ENCODE results near the gene SH3RF3.

The SH3RF3 gene

DNA sequence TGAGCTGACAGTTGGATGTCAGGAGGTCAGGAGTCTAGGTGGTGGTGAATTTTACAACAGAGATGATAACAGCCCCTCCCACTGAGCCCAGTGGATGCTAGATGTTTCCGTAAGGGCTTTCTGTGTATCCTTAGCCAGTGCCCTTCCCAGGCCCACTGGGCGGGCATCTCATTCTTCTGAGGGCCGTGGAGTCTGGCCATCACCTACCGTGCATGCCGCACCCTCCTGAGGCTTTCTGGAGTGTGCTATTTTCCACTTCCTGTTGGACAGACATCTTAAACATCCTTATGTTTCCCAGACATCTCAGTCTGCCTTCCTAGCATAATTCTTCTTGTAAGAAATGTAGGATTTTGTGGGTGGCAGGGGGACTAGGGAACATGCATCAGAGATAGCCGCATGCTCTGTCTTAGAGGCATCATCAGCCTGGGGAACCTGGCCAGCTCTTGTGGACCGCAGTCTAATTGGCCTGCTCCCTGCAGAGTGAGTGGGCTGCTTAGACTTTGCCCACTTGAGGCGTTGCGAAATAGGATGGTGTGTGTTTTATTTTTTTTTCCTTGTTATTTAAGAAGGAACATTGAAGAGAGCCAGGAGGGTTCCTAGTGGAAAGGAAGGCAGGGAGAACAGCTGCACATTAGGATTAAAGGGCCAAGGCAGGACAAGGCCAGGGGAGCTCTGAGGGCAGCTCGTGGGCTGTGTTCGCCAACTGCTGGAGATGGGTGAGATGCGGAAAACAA is 135.8 kb downstream of the SH3RF3 start:
- no peak for DNase-seq (ENCODE audit: low read depth)

DNA sequence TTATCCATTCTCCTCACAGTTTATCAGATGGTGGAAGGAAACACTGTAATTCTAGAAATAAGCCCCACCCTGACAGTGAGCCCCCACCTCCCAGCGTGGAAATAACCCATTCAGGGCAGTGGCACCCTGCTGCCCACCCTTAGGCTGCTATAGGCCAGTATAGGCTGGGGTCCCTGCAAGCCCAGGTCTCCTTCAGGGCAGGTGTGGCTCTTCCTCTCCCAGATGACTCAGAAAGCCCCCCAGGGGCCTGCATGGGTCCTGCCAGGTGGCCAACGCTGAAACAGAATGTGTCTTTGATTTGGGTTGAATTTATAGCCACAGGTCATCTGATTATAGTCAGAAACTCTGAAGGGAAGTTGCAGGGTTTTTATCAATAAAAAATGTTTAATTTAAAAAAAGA is 136.4 kb downstream of the SH3RF3 start:
- no peak for DNase-seq (ENCODE audit: low read depth)

DNA sequence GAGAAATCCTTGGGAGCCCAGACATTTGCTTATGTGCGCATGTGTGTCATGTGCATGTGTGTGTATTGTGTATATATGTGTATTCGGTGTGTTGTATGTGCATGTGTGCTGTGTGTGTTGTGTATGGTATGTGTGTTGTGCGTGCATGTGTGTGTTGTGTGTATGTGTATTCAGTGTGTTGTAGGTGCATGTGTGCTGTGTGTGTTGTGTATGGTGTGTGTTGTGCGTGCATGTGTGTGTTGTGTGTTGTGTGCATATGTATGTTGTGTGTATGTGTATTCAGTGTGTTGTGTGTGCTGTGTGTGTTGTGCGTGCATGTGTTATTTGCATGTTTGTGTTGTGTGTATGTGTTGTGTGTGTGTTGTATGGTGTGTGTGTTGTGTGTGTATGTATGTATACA is 136.9 kb downstream of the SH3RF3 start:
- no peak for DNase-seq (ENCODE audit: low read depth)

DNA sequence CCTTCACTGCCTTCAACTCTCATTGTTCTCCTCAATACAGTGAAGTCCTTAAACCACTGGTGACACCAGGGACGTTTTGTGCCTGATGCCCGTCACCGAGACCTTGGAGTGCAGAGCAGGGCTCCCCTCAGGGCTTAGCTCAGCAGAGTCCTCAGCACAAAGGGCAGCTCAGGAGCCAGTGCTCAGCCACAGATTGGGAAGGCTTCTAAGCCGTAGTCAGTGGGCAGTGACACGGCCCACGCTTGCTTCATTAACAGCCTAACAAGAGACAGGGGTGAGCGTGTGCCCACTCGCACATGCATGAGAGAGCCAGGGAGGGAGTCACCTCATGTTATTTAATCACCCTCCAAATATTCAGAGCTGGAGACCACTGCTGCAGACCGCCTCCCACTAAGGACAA is 137.5 kb downstream of the SH3RF3 start:
- DNase-seq (ENCODE audit: low read depth), result no peak

DNA sequence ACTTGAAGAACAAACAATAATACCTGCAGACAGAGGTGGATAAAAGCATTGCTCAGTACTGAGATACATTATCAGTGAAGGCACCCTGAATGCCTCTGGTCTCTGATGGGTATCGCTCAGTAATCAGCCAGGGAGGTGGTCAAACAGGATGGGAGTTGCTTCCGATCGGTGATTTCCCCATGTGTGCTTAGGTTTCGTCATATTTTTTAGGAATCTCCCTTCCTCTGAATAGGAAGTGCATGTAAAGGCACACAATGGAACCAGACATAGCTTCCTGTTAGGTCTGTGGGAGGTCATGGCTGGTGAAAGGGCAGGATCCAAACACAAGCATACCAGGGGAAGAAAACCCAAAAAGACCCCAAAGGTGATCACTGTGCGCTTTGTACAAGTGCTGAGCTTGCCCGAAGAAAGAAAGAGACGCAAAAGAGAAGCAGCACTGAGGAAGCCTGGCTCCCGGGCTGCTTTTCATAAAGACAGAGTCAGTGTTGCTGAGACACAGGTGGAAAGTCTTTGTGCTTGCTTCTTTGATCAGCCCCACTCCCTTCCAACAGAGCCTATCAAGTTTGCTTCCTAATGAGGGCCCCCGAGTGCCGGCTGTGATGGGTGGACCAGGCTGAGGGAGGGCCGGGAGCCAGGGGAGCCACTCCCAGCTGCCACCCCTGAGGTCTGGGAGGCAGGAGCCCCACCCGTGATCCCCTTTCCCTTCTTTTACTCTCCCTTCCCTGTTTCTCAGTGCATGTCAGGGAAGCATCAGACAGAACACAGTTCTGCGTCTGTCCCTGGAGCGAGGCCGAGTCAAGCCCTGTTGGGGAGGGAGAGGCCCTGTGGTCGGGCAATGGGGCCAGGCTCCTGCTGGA is 138.2 kb downstream of the SH3RF3 start:
- DNase-seq (ENCODE audit: low read depth), result no peak

DNA sequence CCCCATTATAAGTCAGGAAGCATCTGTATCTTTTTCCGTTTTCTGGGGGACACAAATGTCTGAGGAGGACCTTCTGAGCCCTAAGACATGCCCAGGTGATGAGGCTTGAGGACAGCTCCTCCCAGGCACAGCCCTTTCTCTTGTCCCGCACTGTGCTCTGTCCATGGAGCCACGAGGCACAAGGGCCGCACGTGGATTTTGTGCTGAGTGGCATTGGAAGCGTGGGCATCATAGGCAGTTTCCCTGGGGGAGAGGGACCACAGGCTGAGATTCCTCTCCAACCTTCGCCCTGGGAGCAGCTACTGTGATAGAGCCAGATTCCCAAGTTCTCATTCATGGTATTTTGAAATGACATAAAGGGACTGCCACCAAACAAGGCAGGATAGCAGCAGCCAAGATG is 139.9 kb downstream of the SH3RF3 start:
- no peak for DNase-seq (ENCODE audit: low read depth)

DNA sequence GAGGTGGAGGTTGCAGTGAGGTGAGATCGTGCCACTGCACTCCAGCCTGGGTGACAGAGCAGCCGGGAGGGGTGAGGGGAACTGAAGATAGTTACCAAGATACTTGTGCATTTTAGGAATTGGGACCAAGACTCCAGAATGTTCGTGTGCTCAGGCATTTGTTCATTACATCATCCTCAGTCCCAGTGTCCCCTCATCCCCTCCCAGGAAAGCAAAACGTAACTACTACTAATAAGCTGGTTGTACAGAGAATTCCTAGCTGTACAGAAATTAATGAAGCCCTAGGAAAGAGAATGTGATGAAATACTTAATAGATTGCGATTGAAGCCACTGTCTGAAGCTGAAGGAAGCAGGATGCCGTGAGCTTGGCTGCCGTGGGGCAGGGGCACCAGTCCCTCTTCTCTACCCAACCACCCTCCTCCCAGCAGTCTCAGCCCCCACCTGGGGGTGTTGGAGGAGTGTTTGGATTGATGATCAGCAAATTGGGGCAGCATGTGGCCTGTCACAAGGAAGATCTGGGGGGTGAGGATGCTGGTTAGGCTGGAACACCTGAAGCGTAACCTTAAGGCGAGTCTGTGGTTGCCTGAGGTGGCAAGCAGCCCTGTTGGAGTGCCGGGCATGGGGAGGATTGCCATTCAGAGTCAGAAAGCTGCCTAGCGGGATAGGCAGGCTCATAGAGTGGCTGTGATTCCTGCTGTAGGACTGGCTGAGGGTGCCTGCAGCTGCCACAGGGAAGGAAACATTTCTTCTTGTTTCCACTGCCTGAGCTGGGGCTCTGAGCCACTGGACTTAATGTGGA is 140.9 kb downstream of the SH3RF3 start:
- DNase-seq (ENCODE audit: low read depth), result no peak

DNA sequence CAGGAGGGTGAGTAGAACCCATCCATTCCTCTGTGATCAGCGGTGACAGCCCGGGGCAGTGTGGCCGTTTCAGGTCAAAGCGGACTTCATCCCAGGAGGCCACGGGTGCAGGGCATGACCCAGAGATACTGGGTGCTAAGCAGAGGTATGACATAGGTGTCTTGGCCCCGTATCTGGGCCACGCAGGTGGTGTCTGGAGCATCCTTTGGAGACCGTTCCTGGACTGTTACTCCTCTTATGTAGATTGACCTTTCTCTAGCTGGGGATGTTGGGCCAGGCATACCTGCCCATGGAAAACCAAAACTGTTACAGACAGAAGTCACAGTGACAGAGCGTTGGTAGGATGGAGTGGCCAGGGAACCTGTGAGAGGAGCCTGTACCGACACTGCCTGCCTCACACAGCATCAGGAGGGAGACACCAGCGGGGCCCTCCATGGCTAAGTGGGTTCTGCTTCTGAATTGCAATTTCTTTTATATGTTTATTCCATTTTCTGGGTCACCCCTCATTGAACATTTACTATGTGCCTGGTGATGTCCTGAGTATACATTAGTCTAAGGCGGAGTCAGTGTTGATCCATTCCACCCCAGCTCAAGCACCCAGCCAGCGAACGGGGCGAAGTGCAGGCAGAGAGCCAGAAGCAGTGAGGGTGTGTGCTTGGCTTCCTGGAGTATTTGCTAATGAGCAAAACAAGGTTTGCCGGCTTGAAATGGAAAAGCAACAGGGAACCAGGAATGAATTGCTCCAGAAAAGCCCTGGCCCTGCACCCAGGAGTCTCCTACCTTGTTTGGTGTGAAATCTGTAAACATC is 141.7 kb downstream of the SH3RF3 start:
- DNase-seq (ENCODE audit: low read depth), result no peak

DNA sequence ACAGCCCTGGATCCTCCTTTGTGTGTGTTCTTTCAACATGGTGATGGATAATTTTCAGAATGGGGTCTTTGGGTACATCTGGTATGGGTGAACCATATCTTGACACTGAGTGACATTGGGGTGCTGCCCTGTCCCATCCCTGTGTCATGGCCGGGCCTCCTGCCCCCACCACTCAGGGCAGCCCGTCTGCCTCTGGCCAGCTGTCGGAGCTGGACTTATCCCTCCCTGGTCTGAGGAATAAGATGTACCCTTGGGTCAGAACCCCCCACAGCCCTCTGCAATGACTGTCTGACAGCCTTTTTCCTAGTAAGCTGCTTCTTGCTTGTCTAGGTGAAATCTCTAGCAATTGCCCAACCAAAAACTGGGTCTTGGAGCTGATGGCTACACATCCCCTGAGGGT is 142.9 kb downstream of the SH3RF3 start:
- DNase-seq (ENCODE audit: low read depth), result no peak

DNA sequence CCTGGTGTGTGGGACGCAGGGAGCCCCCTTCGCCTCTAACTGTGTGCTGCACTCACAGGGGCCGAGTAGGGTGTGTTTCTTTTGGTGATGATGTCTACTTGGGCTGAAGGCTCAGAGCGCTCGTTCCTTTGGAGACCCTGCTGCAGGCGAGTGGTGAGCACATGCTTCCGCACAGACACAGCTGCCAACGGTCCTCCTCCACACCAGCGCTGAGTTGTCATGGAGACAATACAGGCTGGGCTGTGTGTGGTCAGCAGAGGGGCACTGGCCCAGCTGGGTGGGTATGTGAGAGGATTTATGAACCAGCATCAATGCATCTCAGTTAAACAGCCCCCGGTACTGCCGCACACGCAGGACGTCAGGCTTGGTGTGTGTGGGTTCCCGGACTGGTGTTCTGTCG is 143.5 kb downstream of the SH3RF3 start:
- DNase-seq (ENCODE audit: low read depth), result no peak

DNA sequence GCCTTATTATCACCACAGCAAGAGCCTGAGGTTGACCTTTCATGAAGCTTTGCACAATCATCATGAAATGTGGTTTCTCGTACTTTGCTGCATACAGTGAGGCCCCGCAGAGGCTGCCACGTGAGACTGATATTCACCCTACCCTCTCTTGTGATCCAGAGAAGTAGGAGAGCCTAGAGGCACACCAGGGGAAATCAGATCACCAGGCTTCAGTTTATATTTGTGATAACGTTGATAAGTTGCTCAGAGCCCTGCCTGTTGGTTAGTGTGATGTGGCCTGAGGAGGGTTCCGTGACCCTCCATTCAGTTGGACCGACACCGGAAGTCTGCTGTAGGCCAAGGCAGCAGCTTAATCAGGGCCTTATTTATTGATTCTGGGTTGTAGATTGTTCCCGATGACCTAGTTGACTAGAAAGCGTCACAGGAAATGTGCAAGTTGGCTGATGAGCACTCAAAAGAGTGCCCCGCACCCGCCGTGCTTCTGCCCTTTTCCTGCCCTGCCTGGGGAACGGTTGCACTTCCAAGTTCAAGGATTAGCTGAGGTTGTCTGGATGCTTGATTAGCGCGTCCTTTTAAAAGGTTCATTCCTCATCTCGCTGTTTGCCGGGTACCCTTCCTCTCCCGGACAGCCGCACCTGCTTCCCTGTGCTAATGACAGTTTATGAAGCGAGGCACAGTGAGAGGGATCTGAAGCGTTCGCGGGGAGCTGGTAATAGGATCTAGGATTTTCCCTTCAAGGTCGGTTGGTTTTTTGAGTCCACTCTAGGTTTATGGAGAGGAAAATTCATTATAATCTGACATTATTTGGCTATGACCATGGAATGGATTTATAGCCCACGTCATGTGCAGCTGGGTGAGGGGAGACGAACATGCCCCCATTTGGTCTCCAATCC is 146.4 kb downstream of the SH3RF3 start:
- no peak for DNase-seq (ENCODE audit: low read depth)

DNA sequence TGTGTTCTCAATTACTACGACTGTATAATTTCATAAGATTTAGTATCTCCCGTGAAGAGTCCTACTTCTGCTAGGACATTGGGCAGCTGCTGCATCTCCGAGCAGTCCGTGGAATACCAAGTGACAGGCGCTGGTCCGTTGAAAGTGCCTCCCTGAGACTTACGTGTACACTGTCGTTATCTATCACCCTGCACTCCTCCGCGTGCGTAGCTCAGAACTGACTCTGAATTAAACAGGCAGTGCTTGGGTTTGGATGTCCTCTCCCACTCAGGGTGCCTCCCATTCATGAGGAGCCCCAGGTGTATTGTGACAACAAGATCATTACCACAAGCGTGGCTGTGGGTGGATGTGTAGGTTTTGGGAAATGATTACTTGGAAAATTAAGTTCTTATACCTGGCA is 148.4 kb downstream of the SH3RF3 start:
- DNase-seq (ENCODE audit: low read depth), result no peak

DNA sequence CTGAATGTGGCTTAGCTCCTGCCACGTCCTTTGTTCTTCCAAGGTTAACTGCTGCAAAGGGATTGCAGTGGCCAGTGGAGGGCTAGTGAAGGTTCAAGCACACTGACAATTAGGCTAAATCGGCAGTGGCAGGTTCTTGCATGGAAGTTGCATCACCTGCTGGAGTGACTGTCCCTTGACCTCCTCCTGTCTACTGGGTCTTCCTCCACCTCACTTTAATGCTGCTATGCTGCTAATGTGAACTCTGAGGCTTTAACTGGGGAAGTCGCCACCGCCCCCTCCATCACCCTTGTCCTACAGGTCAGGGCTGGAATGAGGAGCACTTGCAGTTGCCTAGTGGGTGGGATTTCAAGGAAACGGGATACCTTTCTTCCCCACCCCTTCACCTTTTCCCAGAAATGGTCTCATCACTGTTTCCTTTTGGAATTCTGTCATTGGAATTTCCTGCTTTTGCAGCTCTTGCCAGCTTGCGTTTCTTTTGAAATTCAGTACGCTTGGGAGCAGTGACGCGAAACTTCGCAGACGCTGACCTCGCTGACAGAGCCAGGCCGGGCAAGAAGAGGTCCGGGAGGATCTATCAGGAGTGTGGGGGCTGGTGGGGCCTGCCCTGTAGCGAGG is 150.3 kb downstream of the SH3RF3 start:
- no peak for DNase-seq (ENCODE audit: low read depth)

DNA sequence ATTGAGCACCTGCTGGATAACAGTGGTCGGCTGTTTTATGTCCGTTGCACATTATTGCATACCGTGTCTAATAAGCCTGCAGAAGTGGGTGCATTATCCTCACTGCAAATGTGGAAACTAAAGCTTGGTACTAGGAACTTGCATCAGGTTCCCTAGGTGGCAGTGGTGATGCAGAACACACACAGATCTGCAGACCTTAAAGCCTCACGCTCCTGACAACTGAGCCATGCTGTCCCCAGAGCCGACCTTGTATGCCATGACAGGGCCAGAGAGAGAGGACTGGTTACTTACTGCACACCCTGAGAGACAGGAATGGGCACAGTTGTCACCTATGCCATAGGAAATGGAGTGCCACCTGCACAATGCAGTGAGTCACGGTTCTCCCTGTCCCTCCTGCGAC is 151.8 kb downstream of the SH3RF3 start:
- no peak for DNase-seq (ENCODE audit: low read depth)

DNA sequence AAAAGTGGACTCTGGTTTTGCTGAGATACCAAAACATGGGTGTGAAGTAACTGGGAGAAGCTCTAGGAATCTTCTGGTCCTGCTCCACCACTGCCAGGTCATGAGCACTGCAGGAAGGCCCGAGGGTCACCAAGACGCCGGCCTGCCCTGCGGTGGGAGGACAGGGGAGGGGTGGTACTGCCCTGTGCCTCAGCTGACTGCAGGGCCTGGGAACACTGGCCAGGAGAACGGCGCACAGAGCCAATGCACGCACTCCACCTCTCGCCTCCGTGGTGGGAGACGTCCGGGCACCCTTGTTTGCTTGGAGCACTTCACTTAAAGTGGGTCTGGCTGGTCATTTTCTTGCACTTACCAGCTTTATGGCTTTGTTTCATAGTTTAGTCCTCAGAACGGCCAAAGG is 153.4 kb downstream of the SH3RF3 start:
- no peak for DNase-seq (ENCODE audit: low read depth)

DNA sequence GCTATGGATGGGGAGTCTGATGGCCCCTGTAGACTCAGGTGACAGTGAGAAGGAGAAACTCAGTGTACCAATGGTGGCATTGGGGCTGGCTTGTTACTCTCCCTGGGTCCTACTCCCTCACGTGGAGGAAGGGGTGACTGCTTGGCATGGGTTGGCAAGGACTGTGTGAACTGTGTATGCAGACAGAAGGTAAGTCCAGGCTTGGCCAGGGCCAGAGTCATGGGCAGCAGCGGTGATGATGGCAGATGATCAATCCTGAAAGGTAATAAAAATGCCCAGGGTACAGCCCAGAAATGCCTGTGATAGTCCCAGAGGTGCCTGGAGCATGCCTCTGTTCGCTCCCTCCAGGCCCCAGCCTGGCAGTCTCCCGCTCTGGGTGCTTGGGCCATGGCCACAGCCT is 153.9 kb downstream of the SH3RF3 start:
- no peak for DNase-seq (ENCODE audit: low read depth)

DNA sequence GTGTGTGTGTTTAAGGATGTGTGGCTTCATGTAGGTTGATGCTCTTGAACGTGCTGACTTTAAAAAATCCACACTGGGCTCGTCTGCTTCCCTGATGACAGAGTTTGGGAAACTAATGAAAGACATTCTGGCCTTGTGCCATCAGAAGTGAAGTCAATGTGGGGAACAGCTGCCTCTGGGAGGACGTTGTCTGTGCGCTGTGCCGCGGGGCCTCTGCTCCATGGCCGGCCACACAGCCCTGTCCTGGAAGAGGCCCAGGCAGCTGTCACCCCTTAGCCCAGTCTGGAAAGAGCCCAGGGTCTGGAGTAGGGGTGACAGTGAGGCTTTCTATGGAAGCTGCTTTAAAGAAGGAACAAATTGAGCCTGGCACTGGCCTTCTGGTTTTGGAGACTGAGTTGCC is 155.8 kb downstream of the SH3RF3 start:
- DNase-seq (ENCODE audit: low read depth), result no peak

DNA sequence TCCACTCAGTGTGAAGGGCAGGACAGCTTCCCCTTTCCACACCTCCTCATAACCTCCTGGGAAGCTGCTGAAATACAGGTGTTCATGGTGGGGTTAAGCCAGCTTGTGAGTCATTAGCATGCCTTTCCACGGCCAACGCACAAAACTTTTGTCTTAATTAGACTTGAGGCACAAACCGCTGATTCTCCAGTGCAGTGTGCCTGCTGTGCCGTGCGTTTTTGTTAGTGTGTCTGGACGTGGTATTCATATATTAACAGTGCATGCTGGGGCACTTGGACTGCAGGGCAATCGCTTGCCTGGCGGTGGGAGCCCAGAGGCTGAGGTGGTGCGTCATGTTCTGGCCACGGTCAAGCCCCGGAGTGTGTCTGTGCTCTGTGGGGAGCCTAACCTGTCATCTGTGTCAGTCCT is 156.2 kb downstream of the SH3RF3 start:
- no peak for DNase-seq (ENCODE audit: low read depth)

DNA sequence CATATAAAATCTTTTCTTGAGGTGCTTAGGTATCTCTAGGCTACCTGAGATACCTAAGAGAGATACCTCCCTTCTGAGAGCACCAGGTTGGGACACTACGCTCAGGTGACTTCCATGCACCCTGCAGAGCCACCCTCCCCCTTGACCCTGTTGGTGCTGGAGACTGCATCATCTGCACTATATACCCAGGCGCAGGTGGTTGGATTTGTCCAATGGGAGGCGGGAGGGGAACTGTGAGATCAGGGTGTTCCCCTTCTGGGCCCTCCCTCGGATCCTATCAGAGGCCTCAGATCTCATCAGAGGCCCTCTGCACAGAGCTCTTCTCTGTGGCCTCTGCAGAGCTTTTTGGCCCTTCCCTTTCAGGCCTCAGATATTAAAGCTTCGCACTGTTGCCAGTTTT is 158.4 kb downstream of the SH3RF3 start:
- no peak for DNase-seq (ENCODE audit: low read depth)

DNA sequence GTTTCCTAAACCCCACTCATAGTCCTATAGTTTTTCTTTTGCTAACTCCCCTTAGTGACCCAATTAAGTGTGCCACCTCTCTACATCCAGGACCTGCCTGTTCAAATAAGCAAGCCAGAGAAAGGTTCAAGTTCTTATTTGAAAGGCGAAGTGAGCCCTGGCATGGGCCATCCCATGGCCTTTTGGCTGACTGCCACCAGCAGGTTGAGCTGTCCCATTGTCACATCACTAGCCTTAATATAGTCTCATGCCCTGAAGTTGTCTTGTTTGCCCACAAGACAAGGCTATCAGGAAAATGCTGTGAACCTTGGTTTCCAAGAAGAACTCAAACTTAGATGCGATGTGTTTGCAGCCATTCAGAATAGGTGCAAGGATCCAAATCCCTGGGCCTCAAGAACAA is 158.8 kb downstream of the SH3RF3 start:
- DNase-seq (ENCODE audit: low read depth), result no peak
